SU-DHL-6 (cell line): Measurements from ENCODE around the gene KCNK1.

Experiments
- H2AFZ ChIP-seq: fragments of 200-600 bp; sonication (generic); 2 replicates; pipeline ENCODE4 v1.6.1; 2014; ENCODE audit warnings: low read depth, mild to moderate bottlenecking, moderate library complexity, mixed read lengths, antibody characterized with exemption, low read length; ENCODE audit not compliant: severe bottlenecking
- H3F3A ChIP-seq: fragments of 200-600 bp; shearing (Covaris generic); 2 replicates; pipeline ENCODE4 v1.6.0; 2016; ENCODE audit warnings: antibody characterized with exemption, mild to moderate bottlenecking; ENCODE audit not compliant: insufficient read depth
- H3K27ac ChIP-seq: fragments of 200-600 bp; sonication (generic); 2 replicates; pipeline ENCODE4 v1.5.1; 2016; ENCODE audit warnings: low read depth, mild to moderate bottlenecking, low read length, moderate library complexity, mixed read lengths
- H3K27me3 ChIP-seq: fragments of 200-600 bp; sonication (generic), shearing (Covaris generic); 2 replicates; pipeline ENCODE4 v1.6.0; 2014; ENCODE audit warnings: mild to moderate bottlenecking, low read length
- H3K36me3 ChIP-seq: fragments of 200-600 bp; sonication (generic); 2 replicates; pipeline ENCODE4 v1.6.1; 2014; ENCODE audit warnings: mild to moderate bottlenecking, low read length, mixed read lengths
- H3K4me2 ChIP-seq: fragments of 300-600, 200-600 bp; shearing (Covaris generic), sonication (generic); 2 replicates; pipeline ENCODE4 v1.6.0; 2014; ENCODE audit warnings: low read length, low read depth, mild to moderate bottlenecking; ENCODE audit not compliant: poor library complexity, severe bottlenecking
- H3K4me3 ChIP-seq: fragments of 200-600 bp; sonication (generic); 2 replicates; pipeline ENCODE4 v1.5.1; 2014; ENCODE audit warnings: antibody characterized with exemption, low read length, mild to moderate bottlenecking, mixed read lengths; ENCODE audit not compliant: insufficient read depth, poor library complexity, severe bottlenecking
- H3K79me2 ChIP-seq: fragments of 200-600 bp; sonication (generic); 2 replicates; pipeline ENCODE4 v1.6.1; 2014; ENCODE audit warnings: mild to moderate bottlenecking, low read length, moderate library complexity; ENCODE audit not compliant: insufficient read depth
- H3K9ac ChIP-seq: fragments of 200-600 bp; sonication (generic); 2 replicates; pipeline ENCODE4 v1.7.0; 2014; ENCODE audit warnings: mild to moderate bottlenecking, low read length
- H3K9me2 ChIP-seq: fragments of 200-600 bp; sonication (generic); replicated peaks from 2 replicates; pipeline ENCODE4 v1.6.1; 2014; ENCODE audit warnings: low read length; ENCODE audit not compliant: insufficient read depth
- H3K9me3 ChIP-seq: fragments of 200-600 bp; sonication (generic); 2 replicates; pipeline ENCODE4 v1.6.1; 2014; ENCODE audit warnings: low read length, mixed read lengths; ENCODE audit not compliant: insufficient read depth
- H4K20me1 ChIP-seq: fragments of 200-600 bp; sonication (generic); 2 replicates; pipeline ENCODE4 v1.6.1; 2014; ENCODE audit warnings: low read depth, mild to moderate bottlenecking, antibody characterized with exemption, low read length, moderate library complexity, mixed read lengths
- CTCF ChIP-seq: fragments of 200-600 bp; sonication (generic); IDR thresholded peaks from one replicate; pipeline ENCODE4 v1.5.1; 2017; ENCODE audit warnings: antibody characterized with exemption, mild to moderate bottlenecking, low read length, moderate library complexity; ENCODE audit not compliant: insufficient read depth, poor library complexity, severe bottlenecking
- EZH2phosphoT487 ChIP-seq: fragments of 200-600 bp; sonication (generic), shearing (Covaris generic); conservative IDR thresholded peaks from 2 replicates; pipeline ENCODE4 v1.6.1; 2018; ENCODE audit warnings: mild to moderate bottlenecking, antibody characterized with exemption, low read length, moderate library complexity, mixed read lengths

KCNK1 gene

GRCh38 chr1:233719655-233720341, 105.9 kb downstream of the KCNK1 start:
- no peaks in the 10 kb centered on the region for H4K20me1 ChIP-seq
- no peaks in the 10 kb centered on the region for H3K27me3 ChIP-seq
- H3K79me2 ChIP-seq = no peaks in the 10 kb centered on the region
- no peaks in the 10 kb centered on the region for H3F3A ChIP-seq
- no peaks in the 10 kb centered on the region for H3K9me2 ChIP-seq
- no peak overlapping the region for H3K4me3 ChIP-seq
- H3K27ac ChIP-seq = no peak overlapping the region
- no peaks in the 10 kb centered on the region for H3K36me3 ChIP-seq
- H2AFZ ChIP-seq = no peak overlapping the region
- H3K9me3 ChIP-seq = no peaks in the 10 kb centered on the region
- H3K9ac ChIP-seq = no peak overlapping the region
- TF ChIP-seq EZH2phosphoT487 = no peak
- no peak for TF ChIP-seq CTCF
- no peak overlapping the region for H3K4me2 ChIP-seq

- H3K27ac ChIP-seq = no peak overlapping the region
- H3K79me2 ChIP-seq = no peaks in the 10 kb centered on the region
- H3F3A ChIP-seq = no peaks in the 10 kb centered on the region
- H3K9me3 ChIP-seq = no peaks in the 10 kb centered on the region
- no peak overlapping the region for H3K9ac ChIP-seq
- H3K9me2 ChIP-seq = no peaks in the 10 kb centered on the region
- H3K4me2 ChIP-seq = no peak overlapping the region
- no peaks in the 10 kb centered on the region for H4K20me1 ChIP-seq
- no peak overlapping the region for H2AFZ ChIP-seq
- TF ChIP-seq EZH2phosphoT487 = no peak
- no peak for TF ChIP-seq CTCF
- H3K27me3 ChIP-seq = no peaks in the 10 kb centered on the region
- H3K4me3 ChIP-seq = no peak overlapping the region
- H3K36me3 ChIP-seq = no peaks in the 10 kb centered on the region
Observed at GRCh38 chr1:233721004-233721595, 107.2 kb downstream of the KCNK1 start.
